Ovary (tissue), 3 donors: ENCODE measurements around the gene ABT1.

Source experiments
- CTCF ChIP-seq, 3 donors: fragments of 450-650 bp in 2 of 3; fragments of 200-600 bp in 1 of 3; IDR thresholded peaks; one replicate each; pipeline versions ENCODE4 v1.5.1 to v1.8.0; 2016 to 2022; ENCODE audit warnings: antibody characterized with exemption in 3 of 3, mild to moderate bottlenecking in 1 of 3
- EP300 ChIP-seq: sonication (generic); formaldehyde crosslinking; IDR thresholded peaks from one replicate; pipeline ENCODE4 v1.6.1; 2017; ENCODE audit warnings: antibody characterized with exemption
- donor health status: DM: no; HTN: no; CAD: no.

DNA sequence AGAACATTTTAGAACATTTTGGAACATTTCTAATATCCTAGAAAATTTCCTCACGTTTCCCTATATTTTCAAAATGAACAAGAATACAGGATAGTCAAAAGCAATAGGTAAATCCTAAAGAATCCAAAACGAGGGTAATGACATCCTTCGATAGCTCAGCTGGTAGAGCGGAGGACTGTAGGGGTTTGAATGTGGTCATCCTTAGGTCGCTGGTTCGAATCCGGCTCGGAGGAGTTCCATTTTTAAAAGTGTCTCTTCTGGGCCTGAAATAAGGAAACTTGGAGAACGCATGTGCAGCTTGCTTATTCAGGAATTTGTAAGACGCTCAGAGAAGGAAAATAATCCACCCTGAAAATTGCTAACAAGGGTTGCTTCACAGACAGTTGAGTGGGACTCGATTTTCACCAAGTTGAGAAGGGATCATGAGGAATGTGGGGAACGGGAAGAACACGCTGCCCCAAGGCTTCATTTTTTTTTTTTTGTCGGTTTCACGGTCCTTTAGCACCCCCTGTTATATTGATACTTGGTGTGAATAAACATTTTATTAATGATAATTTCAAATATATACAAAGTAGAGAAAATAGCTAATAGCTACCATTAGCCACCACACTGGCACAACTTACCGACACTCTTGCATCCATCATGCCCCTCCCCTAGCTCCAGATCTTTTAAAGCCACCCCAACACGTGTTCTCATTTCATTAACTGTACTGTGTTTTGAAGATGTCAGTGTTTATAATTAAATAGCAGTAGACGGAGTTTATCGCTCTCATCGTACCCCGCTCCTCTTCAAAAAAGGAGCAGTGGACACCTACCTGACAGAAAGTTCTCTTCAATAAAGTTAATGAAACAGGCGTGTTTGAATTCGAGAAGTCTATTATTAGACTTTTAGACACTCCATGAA, 1.8 kb upstream of the ABT1 start:
- no peak for TF ChIP-seq CTCF (IDR thresholded peaks at IDR 0.05)
- TF ChIP-seq EP300 = no peak
